ENCODE data around the gene ICOSLG. TPM values are rescaled to one million over a fixed set of nuclear protein-coding genes. Genes with fewer than 3 reads are reported as not detected.
"Not testable (repeated sequence)": the region's sequence is repeated elsewhere in the genome, so short reads cannot be mapped to it uniquely, and the experiment has no call there.

The ICOSLG gene
- total RNA-seq, 1 experiment from 2014 or later: 1.5 TPM

- Mint-ChIP-seq H3K9me3 (ENCODE audit: unreplicated experiment) (no peaks in the 10 kb centered on the region), H3K27me3 (ENCODE audit: insufficient read depth, unreplicated experiment) (peaks cover 28% of the 10 kb centered on the region), H3K4me3 (ENCODE audit: unreplicated experiment) (no peak overlapping the region), H3K27ac (ENCODE audit: low read depth, unreplicated experiment) (no peak overlapping the region), H3K36me3 (ENCODE audit: insufficient read depth, unreplicated experiment) (no peaks in the 10 kb centered on the region), H3K4me1 (ENCODE audit: insufficient read depth, unreplicated experiment) (peaks cover 10% of the 10 kb centered on the region)
- ChIA-PET CTCF (interaction anchor here (1.4 kb wide), 1 partner anchor 9 kb away, joined by 6 read pairs; no protein-coding TSS in a partner anchor), POLR2A (no interaction called here)
- intact Hi-C loops (cut with micrococcal nuclease): no loop called here
- TF ChIP-seq CTCF (IDR thresholded peaks at IDR 0.05; ENCODE audit: unreplicated experiment): no peak
- DNase-seq (ENCODE audit: unreplicated experiment): peak; percentile 77
- BruUV-seq (replicated peaks): no TSS peak
Measured at GRCh38 chr21:44259082-44259705, 18.5 kb upstream of the ICOSLG start.

DNA sequence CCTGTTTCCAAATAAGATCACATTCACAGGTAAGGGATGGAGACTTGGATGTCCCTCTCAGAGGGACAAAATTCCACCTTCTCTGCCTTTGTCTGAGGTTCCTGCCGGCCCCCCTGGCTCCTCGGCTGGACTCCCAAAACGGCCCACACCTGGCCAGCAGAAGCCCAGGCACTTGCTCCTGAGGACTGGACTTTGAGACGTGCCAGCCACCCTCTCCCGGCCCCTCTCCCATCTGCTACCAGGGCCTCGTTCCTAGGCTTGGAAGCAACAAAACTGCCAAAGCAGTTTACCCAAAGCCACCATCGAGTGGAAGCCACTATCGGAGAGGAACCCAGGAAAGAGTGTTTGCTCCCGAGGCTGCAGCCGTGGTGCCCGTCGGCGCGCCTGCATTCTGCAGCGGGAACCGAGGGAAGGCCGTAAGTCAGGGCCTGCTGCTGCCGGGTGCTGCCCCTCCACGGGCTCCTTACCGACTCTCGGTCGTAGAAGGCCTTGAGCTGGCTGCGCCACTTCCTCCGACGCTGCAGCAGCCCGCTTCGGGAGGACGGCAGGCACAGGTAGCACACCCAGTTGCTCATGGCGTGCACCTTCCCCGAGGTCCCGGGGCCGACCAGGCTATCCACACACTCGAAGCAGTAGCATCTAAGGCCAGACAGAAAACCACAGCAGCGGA is 17.4 kb upstream of the ICOSLG start:
- H3K27me3 Mint-ChIP-seq (ENCODE audit: insufficient read depth, unreplicated experiment): peaks cover 28% of the 10 kb centered on the region
- intact Hi-C loops (cut with micrococcal nuclease): no loop called here
- no peaks in the 10 kb centered on the region for H3K9me3 Mint-ChIP-seq (ENCODE audit: unreplicated experiment)
- no peak overlapping the region for H3K4me3 Mint-ChIP-seq (ENCODE audit: unreplicated experiment)
- no peaks in the 10 kb centered on the region for H3K36me3 Mint-ChIP-seq (ENCODE audit: insufficient read depth, unreplicated experiment)
- ChIA-PET CTCF (interaction anchor here (0.6 to 1.4 kb wide), 2 partner anchors 10 to 127 kb away, joined by 3 to 6 read pairs; no protein-coding TSS in a partner anchor), POLR2A (no interaction called here)
- BruUV-seq (replicated peaks): no TSS peak
- TF ChIP-seq CTCF (IDR thresholded peaks at IDR 0.05; ENCODE audit: unreplicated experiment): no peak
- no peak overlapping the region for H3K27ac Mint-ChIP-seq (ENCODE audit: low read depth, unreplicated experiment)
- DNase-seq (ENCODE audit: unreplicated experiment): no peak
- peaks cover 10% of the 10 kb centered on the region for H3K4me1 Mint-ChIP-seq (ENCODE audit: insufficient read depth, unreplicated experiment)

GRCh38 chr21:44255511-44255981 is 14.8 kb upstream of the ICOSLG start:
- no peak overlapping the region for H3K27ac Mint-ChIP-seq (ENCODE audit: low read depth, unreplicated experiment)
- DNase-seq (ENCODE audit: unreplicated experiment): no peak
- no TSS peak for BruUV-seq (replicated peaks)
- no peaks in the 10 kb centered on the region for H3K36me3 Mint-ChIP-seq (ENCODE audit: insufficient read depth, unreplicated experiment)
- H3K9me3 Mint-ChIP-seq (ENCODE audit: unreplicated experiment): no peaks in the 10 kb centered on the region
- peaks cover 20% of the 10 kb centered on the region for H3K27me3 Mint-ChIP-seq (ENCODE audit: insufficient read depth, unreplicated experiment)
- no peak for TF ChIP-seq CTCF (IDR thresholded peaks at IDR 0.05; ENCODE audit: unreplicated experiment)
- intact Hi-C loops (cut with micrococcal nuclease): no loop called here
- H3K4me3 Mint-ChIP-seq (ENCODE audit: unreplicated experiment): no peak overlapping the region
- CTCF ChIA-PET: no interaction called here
- H3K4me1 Mint-ChIP-seq (ENCODE audit: insufficient read depth, unreplicated experiment): peaks cover 10% of the 10 kb centered on the region
- POLR2A ChIA-PET: no interaction called here

DNA sequence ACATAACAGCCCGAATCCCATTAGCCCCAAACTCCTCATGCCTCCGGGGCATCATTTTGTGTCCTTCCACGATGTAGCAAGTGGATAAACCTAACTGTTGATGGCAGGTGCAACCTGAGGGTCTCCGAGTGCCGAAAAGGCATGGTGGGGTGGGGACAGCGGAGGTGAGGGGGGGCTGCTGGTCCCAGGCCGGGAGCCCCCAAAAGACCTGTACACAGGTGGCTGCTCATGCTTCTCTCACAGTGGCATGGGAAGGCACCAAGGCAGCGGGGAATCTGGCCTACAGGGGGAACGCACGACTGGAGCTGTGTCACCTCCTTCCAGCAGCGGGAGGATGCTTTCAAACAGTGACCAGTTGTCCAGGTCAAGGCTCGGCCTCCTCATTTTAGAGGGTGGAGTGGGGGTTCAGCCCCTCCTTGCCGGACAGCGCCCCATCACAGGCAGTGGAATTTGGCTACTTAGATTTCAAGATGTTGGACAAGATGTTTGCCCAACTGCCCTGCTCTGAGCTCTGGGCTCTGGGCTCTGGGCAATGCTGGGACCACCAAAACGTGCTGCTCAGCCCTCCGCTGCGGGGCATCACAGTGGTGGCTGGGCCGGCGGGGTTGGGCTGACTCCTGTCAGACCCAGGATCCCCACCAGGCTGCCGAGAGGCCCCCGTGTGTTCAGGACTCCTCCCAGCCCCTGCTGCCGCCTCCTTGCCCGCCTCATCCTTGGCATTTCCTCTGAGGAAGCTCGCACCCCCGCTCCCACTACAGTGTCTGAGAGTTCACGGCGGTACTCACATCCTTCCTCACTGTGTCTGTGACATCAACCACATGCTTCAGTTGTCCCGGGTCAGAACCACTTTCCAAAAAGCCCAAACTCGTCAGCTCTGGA is 13.3 kb upstream of the ICOSLG start:
- H3K27me3 Mint-ChIP-seq (ENCODE audit: insufficient read depth, unreplicated experiment): peaks cover 6% of the 10 kb centered on the region
- no peaks in the 10 kb centered on the region for H3K36me3 Mint-ChIP-seq (ENCODE audit: insufficient read depth, unreplicated experiment)
- H3K4me1 Mint-ChIP-seq (ENCODE audit: insufficient read depth, unreplicated experiment): peaks cover 6% of the 10 kb centered on the region
- intact Hi-C loops (cut with micrococcal nuclease): no loop called here
- no peak for TF ChIP-seq CTCF (IDR thresholded peaks at IDR 0.05; ENCODE audit: unreplicated experiment)
- no peak for DNase-seq (ENCODE audit: unreplicated experiment)
- H3K9me3 Mint-ChIP-seq (ENCODE audit: unreplicated experiment): no peaks in the 10 kb centered on the region
- ChIA-PET CTCF (no interaction called here), POLR2A (interaction anchor here (0.6 kb wide), 1 partner anchor 15 kb away, joined by 4 read pairs; no protein-coding TSS in a partner anchor)
- no TSS peak for BruUV-seq (replicated peaks)
- H3K27ac Mint-ChIP-seq (ENCODE audit: low read depth, unreplicated experiment): no peak overlapping the region
- no peak overlapping the region for H3K4me3 Mint-ChIP-seq (ENCODE audit: unreplicated experiment)

DNA sequence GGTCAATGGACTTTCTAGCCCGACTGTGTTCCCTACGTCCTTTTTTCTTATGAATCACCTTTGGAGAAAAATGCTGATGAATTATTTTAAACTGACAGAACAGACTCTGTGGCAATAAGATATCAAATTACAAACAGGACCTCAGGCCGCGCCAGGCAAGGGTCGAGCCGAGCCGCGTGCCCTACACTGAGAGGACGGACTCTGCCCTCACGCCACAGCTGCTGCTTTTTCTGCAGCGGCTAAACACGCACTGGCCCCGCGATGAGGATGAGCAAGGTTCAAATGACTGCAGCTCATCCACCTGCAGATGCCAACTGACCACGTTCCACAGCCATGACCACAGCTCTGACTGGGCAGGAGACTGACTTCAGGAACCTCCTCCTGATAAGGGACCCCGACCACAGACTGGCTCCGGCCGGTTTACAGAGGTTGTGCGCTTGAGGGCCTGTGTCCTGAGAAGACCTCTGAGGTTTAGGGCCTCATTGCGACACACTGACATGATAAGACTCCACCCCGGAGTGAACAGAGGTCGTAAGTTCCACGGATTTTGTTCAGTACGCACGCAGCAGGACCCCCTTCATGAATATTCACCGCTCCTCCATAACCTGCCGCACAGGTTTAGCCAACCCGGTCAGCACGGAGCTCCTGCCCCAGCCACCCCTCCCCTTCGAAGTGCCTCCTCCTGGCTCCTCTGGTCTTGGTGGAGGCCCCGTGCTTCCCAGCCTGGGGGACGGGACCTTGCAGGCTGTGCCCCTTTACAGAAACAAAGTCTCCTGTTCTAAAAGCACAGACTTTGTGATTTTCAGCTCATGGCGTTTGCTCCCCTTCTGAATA is 8.7 kb upstream of the ICOSLG start:
- H3K27ac Mint-ChIP-seq (ENCODE audit: low read depth, unreplicated experiment); intact Hi-C loops (cut with micrococcal nuclease); H3K4me1 Mint-ChIP-seq (ENCODE audit: insufficient read depth, unreplicated experiment); POLR2A ChIA-PET; CTCF ChIA-PET; H3K4me3 Mint-ChIP-seq (ENCODE audit: unreplicated experiment); DNase-seq (ENCODE audit: unreplicated experiment); H3K36me3 Mint-ChIP-seq (ENCODE audit: insufficient read depth, unreplicated experiment); H3K27me3 Mint-ChIP-seq (ENCODE audit: insufficient read depth, unreplicated experiment); H3K9me3 Mint-ChIP-seq (ENCODE audit: unreplicated experiment); BruUV-seq (replicated peaks): not testable (repeated sequence)

Measured in MCF 10A (cell line).